Measurements from ENCODE around the gene KRTAP12-2.
A peak's percentile ranks its signal among the peaks of the same experiment; 100 is the strongest.

Gene KRTAP12-2

DNA sequence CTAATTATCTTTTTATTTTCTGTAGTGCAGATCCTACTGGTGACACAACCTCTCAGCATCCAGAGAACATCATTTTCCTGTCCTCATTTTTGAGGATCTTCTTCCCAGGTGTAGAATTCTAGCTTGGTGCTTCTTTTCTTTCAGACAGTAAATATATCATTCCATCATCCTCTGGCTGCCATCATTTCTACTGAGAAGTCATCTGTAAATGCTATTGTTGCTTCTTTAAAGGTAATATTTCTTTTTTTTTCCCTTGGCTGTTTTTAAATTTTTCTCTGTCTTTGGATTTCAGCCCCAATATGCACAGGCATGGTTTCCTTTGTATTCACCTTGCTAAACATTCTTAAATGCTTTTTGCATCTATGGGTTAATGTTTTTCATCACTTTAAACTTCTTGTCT lies 43.2 kb downstream of the KRTAP12-2 start:
- no peak for DNase-seq

DNA sequence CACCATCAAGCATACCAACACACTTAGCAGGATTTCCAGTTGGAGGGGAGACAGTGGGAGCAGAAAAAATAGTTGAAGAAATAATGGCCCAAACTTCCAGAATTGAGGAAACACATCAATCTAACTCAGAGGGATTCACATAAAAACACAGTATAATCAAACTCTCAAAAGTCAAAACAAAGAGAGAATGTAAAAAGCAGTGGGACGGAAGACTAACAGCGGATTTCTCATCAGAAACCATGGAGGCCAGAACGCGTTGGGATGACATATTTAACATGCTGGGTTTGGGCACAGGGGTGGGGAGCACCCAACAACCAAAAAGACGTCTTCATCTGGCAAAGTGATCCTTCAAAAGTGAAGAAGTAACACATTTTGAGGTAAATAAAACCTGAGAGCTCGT lies 46.8 kb downstream of the KRTAP12-2 start:
- no peak for DNase-seq

DNA sequence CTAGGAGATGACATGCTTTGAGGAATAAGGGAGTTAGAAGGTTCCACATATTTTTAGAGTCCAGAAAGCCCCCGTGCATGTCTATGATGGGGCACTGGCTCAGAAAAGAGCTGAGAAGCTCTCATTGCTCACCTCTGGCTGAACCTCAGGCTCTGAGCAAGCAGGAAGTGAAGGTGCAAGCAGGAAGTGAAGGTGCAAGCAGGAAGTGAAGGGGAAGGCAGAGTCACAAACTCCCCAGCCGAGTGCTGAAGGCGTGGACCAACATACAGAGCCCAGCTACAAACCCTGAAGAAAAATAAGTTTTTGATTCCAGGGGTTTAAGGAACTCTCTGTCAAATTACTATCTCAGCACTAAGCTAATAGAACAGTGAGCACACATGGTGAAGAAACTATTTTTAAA lies 47.8 kb downstream of the KRTAP12-2 start:
- peak; percentile 76 for DNase-seq

DNA sequence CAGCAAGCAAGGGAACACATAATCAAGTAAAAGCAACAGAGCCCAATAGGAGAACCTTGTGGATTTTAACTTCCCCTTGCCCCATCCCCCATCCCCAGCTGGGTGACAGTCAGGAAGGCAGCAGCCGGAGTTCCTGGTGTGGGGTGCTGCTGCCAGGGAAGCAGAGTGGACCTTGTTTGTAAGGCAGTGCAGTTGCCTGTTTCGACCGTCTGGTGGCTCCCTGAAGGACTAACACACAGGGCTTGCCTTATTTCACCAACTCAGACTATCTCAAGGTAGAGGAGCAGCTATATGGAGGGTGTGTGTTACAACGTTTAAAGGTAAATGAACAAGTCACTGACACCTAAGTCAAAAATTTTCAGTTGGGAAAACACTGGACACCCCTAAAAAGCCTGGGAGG lies 48.2 kb downstream of the KRTAP12-2 start:
- peak; percentile 4 for DNase-seq

DNA sequence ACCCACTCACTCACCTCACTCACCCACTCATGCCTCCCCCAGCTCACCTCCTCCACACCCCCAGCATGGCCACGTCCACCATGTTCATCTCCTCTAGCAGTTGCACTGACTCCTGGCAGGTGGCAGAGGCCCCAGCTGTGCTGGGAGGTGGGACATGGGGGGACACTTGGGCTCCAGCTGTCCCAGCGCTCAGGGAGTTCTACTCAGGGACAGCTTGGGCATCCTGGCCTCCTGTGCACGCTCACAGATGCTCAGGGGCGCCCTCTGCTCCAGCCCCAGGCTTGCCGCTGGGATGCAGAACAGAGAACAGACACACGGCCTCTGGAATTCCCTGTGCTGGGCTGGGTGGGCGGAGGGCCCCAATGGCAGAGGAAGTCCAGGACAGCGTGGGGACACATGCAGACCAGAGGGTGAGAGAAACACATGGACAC lies 49.6 kb downstream of the KRTAP12-2 start:
- no peak for DNase-seq

DNA sequence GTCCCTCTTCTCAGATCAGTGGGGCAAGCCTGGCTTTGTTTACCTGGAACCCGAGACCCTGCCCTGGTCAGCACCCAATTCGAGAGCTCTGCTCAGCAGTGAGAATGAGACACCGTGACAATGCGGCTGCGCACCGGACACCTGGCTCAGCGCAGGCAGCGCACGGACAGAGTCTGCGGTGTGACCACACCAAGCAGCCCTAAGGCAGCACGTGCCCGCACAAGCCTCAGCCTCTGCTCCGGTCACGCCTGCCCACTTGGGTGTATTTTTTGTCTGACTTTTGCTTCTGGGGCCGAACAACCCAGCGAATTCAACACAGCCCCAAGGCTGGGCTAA lies 50.2 kb downstream of the KRTAP12-2 start:
- no peak for DNase-seq

All from CD4-positive, alpha-beta T cell treated with Interleukin-21 for 1 hour (primary cell).